ENCODE measurements around the gene MAP3K14. TPM values are rescaled to one million over a fixed set of nuclear protein-coding genes. Genes with fewer than 3 reads are reported as not detected.
"Not testable (repeated sequence)": the region's sequence is repeated elsewhere in the genome, so short reads cannot be mapped to it uniquely, and the experiment has no call there.

Gene MAP3K14
- total and polyA plus RNA-seq, 5 experiments from 2014 or later, result 0.73 to 37.8 (median 7.2) TPM

GRCh38 chr17:45257115-45257514, 59.7 kb downstream of the MAP3K14 start:
- Mint-ChIP-seq H3K27me3 (no peaks in the 10 kb centered on the region), H3K4me3 (peak overlapping the region in 6 of 10 donors; percentile 1 to 73 (median 43)), H3K36me3 (peaks cover 0 to 11% (median 2%) of the 10 kb centered on the region in 3 donors), H3K9me3 (no peaks in the 10 kb centered on the region), H3K4me1 (peaks cover 45 to 72% (median 68%) of the 10 kb centered on the region in 4 donors), H3K27ac (peak overlapping the region in 8 of 10 donors; percentile 24 to 85 (median 58))
- POLR2A ChIA-PET, result interaction anchor here (0.5 to 47.5 kb wide), 8 partner anchors 9 to 122 kb away, joined by 3 to 1514 read pairs (median 4); partner anchors contain the start of genes FMNL1 and MAP3K14
- ATAC-seq (no peak), DNase-seq (no peak)

GRCh38 chr17:45256114-45256966, 60.5 kb downstream of the MAP3K14 start:
- no peaks in the 10 kb centered on the region for H3K9me3 Mint-ChIP-seq
- peaks cover 0 to 14% (median 5%) of the 10 kb centered on the region in 3 donors for H3K36me3 Mint-ChIP-seq
- H3K4me1 Mint-ChIP-seq, result peaks cover 44 to 75% (median 71%) of the 10 kb centered on the region in 4 donors
- no peaks in the 10 kb centered on the region for H3K27me3 Mint-ChIP-seq
- peak overlapping the region in 9 of 10 donors; percentile 33 to 73 (median 59) for H3K4me3 Mint-ChIP-seq
- DNase-seq, result peak in 4 of 10 donors; percentile 17 to 64 (median 25)
- H3K27ac Mint-ChIP-seq, result peak overlapping the region; percentile 50 to 89 (median 76)
- POLR2A ChIA-PET, result interaction anchor here (0.6 to 47.5 kb wide), 9 partner anchors 9 to 121 kb away, joined by 3 to 1514 read pairs (median 3); partner anchors contain the start of genes FMNL1, HEXIM1 and MAP3K14
- peak; percentile 49 to 53 for ATAC-seq

DNA sequence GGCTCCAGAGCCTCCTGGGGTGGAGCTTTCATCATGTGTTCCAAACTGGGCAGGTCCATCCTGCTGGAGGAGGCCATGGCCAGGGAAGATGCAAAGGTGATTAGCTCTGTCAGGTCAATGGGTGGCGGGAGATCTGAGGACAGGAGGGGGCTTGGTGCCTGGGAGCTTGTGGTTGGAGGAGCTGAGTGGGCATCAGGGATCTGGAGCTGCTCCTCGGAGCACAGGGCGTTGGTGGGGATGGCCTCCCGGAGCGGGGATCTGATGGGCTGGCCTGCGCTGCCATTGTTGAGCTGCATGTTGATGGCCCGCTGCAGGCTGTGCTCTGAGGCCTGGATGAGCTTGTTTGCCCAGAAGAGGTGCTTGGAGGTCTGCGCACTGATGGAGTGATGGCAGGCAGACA, 61.5 kb downstream of the MAP3K14 start:
- Mint-ChIP-seq H3K4me3 (peak overlapping the region in 5 of 10 donors; percentile 33 to 41 (median 41)), H3K27ac (peak overlapping the region; percentile 60 to 96 (median 79)), H3K9me3 (no peaks in the 10 kb centered on the region), H3K27me3 (no peaks in the 10 kb centered on the region), H3K4me1 (peaks cover 37 to 74% (median 72%) of the 10 kb centered on the region in 4 donors), H3K36me3 (peaks cover 0 to 17% (median 5%) of the 10 kb centered on the region in 3 donors)
- DNase-seq (no peak), ATAC-seq (no peak)
- POLR2A ChIA-PET, result interaction anchor here (0.6 to 47.5 kb wide), 4 partner anchors 10 to 137 kb away, joined by 3 to 1514 read pairs (median 8); partner anchors contain the start of gene FMNL1

DNA sequence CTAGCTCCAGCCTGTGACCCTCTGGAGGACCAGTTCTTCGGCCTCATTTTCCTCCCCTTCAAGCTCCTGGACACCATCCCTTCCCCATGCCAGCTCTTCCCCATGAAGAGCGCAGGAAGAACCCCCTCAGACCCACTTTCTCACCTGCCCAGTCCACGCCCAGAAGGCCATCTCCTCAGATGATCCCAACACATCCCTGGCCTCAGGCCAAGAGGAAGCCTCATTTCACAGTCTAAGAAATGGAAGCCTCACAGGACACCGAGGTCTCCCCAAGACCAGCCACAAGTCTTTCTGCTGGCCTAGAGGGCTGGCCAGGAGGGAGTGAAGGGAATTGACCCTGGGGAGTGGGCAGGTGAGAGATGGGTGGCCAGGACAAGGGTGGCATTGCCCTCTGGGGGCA, 62.9 kb downstream of the MAP3K14 start:
- Mint-ChIP-seq H3K27ac (peak overlapping the region; percentile 78 to 96 (median 85)), H3K27me3 (no peaks in the 10 kb centered on the region), H3K36me3 (peaks cover 0 to 19% (median 5%) of the 10 kb centered on the region in 3 donors), H3K4me1 (peaks cover 35 to 84% (median 77%) of the 10 kb centered on the region in 4 donors), H3K4me3 (peak overlapping the region in 4 of 10 donors; percentile 32 to 69 (median 48)), H3K9me3 (no peaks in the 10 kb centered on the region)
- POLR2A ChIA-PET, result interaction anchor here (0.6 to 47.5 kb wide), 4 partner anchors 23 to 1032 kb away, joined by 3 to 1514 read pairs (median 6); partner anchors contain the start of genes FMNL1 and MAP3K14
- DNase-seq (no peak), ATAC-seq (no peak)

DNA sequence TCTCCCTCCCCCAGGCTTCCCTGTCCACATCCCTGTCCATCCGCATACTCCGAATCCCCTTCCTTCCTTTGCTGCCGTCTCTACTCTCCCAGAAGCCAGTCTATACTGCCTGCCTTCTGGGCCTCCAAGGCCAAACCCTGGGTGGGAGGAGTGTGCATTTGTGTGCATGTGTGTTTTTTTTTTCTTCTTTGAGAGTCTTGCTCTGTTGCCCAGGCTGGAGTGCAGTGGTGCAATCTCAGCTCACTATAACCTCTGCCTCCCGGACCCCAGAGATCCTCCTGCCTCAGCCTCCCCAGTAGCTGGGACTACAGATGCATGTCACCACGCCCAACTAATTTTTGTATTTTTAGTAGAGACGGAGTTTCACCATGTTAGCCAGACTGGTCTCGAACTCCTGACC, 63.6 kb downstream of the MAP3K14 start:
- not testable (repeated sequence) for DNase-seq, H3K9me3 Mint-ChIP-seq, ATAC-seq, H3K27me3 Mint-ChIP-seq
- Mint-ChIP-seq H3K4me3 (peak overlapping the region in 6 of 10 donors; percentile 32 to 69 (median 54)), H3K4me1 (peaks cover 38 to 89% (median 81%) of the 10 kb centered on the region in 4 donors), H3K36me3 (peaks cover 0 to 19% (median 7%) of the 10 kb centered on the region in 3 donors), H3K27ac (peak overlapping the region; percentile 80 to 96 (median 87))
- POLR2A ChIA-PET, result interaction anchor here (0.6 to 47.5 kb wide), 3 partner anchors 22 to 1032 kb away, joined by 5 to 1514 read pairs (median 6); partner anchors contain the start of gene FMNL1

- peak overlapping the region in 7 of 10 donors; percentile 60 to 96 (median 81) for H3K27ac Mint-ChIP-seq
- peaks cover 35 to 83% (median 82%) of the 10 kb centered on the region in 4 donors for H3K4me1 Mint-ChIP-seq
- H3K27me3 Mint-ChIP-seq, result no peaks in the 10 kb centered on the region
- POLR2A ChIA-PET, result interaction anchor here (0.7 to 47.5 kb wide), 4 partner anchors 9 to 65 kb away, joined by 3 to 1514 read pairs (median 4); partner anchors contain the start of gene FMNL1
- no peaks in the 10 kb centered on the region for H3K9me3 Mint-ChIP-seq
- H3K36me3 Mint-ChIP-seq, result peaks cover 0 to 22% (median 7%) of the 10 kb centered on the region in 3 donors
- DNase-seq, result no peak
- peak overlapping the region in 5 of 10 donors; percentile 17 to 73 (median 32) for H3K4me3 Mint-ChIP-seq
- no peak for ATAC-seq
These were observed 64.9 kb downstream of the MAP3K14 start for GRCh38 chr17:45251931-45252330.

GRCh38 chr17:45248132-45248957, 68.5 kb downstream of the MAP3K14 start:
- Mint-ChIP-seq H3K27ac (peak overlapping the region; percentile 94 to 99 (median 98)), H3K4me3 (peak overlapping the region; percentile 86 to 93 (median 92)), H3K36me3 (peaks cover 0 to 51% (median 9%) of the 10 kb centered on the region in 3 donors), H3K27me3 (no peaks in the 10 kb centered on the region), H3K9me3 (no peaks in the 10 kb centered on the region), H3K4me1 (peaks cover 25 to 76% (median 75%) of the 10 kb centered on the region in 4 donors)
- POLR2A ChIA-PET, result interaction anchor here (0.8 to 47.5 kb wide), 14 partner anchors 0 to 187 kb away, joined by 3 to 1514 read pairs (median 6); partner anchors contain the start of genes ACBD4, FMNL1, HEXIM1 and HEXIM2
- ATAC-seq (peak; percentile 82), DNase-seq (peak; percentile 74 to 93 (median 84))

DNA sequence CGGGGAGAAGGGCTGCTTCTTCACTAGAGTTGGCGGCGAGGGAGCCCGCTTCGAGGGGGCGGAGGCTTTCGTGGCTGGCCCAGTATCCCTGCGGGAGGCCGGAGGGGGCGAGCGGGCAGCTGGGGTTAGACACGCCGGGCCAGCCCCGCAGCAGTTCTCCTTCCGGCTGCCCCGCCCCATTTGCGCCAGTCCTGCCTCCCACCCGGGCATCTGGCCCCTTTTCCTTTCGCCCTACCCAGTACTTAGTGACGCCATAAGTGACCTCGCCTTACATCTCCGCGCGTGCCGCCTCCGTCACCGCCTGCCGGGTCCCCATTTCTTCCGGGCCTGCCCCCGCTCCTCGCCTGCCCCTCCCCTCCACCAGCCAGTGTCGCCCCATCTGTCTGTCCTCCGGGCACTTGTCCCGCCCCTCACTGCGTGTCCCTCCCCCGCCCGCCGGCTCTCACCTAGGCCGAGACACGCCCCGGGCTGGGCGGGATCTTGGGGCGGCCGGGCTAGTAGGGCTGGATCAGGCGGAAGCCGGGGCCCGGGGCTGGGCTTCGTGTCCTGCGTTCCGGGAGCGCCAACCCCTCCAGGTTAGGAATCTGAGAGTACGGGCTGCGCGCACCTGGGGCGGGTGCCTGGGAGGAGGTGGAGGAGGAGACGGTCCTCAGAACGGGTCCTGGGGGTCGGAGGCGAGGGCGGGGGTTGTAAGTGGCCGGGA, 69.2 kb downstream of the MAP3K14 start:
- Mint-ChIP-seq H3K27me3 (no peaks in the 10 kb centered on the region), H3K4me1 (peaks cover 20 to 73% (median 71%) of the 10 kb centered on the region in 4 donors), H3K4me3 (peak overlapping the region; percentile 85 to 93 (median 92)), H3K27ac (peak overlapping the region; percentile 92 to 99 (median 98)), H3K36me3 (peaks cover 0 to 58% (median 9%) of the 10 kb centered on the region in 3 donors), H3K9me3 (no peaks in the 10 kb centered on the region)
- peak; percentile 90 to 98 (median 92) for DNase-seq
- POLR2A ChIA-PET, result interaction anchor here (0.7 to 47.5 kb wide), 19 partner anchors 1 to 187 kb away, joined by 3 to 1514 read pairs (median 5); partner anchors contain the start of genes FMNL1, HEXIM1, HEXIM2 and MAP3K14
- peak; percentile 76 to 79 for ATAC-seq

DNA sequence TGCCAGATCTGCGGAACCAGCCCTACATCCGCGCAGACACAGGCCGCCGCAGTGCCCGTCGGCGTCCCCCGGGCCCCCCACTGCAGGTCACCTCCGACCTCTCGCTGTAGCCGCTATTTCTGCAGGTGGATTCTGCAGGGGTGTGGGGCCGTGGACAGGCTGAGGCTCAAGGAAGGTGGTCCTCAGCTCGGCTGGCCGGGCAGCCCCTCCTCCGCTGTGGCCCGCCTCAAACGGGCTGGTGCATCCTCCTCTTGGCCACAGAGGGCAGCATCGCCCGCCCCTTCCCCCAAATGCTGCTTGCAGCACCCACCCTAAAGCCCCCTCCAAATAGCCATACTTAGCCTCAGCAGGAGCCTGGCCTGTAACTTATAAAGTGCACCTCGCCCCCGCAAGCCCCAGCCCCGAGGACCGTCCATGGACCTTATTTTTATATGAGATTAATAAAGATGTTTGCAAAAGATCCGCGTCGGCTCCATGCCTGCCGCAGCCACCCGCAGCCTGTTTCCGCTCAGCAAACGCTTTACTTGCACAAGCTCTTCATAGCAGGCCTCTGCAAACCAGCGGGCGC, 69.9 kb downstream of the MAP3K14 start:
- Mint-ChIP-seq H3K4me1 (peaks cover 16 to 70% (median 66%) of the 10 kb centered on the region in 4 donors), H3K4me3 (peak overlapping the region; percentile 85 to 93 (median 92)), H3K36me3 (peaks cover 0 to 62% (median 6%) of the 10 kb centered on the region in 3 donors), H3K9me3 (no peaks in the 10 kb centered on the region), H3K27ac (peak overlapping the region; percentile 92 to 99 (median 98)), H3K27me3 (no peaks in the 10 kb centered on the region)
- ATAC-seq (peak; percentile 47 to 56), DNase-seq (peak in 6 of 10 donors; percentile 15 to 88 (median 76))
- POLR2A ChIA-PET, result interaction anchor here (0.7 to 47.5 kb wide), 11 partner anchors 2 to 142 kb away, joined by 3 to 1514 read pairs (median 5); partner anchors contain the start of genes FMNL1, HEXIM1, HEXIM2 and MAP3K14

DNA sequence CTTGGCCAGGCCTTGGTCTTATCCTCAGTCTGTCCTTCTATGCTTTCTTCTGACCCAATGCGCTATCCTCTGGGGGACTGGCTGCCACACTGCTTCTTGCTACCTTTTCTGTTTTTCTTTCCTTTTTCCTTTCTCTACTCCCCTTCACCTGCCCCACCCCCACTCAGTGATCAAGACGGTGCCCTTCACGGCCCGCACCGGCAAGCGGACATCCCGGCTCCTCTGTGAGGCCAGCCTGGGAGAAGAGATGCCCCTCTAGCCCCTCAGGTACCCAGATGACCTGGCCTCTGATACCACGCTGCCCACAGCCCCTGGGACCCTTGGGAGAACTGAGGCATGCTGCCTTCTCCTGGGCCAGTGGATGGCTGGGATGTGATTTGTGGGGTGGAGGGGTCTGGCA, 70.5 kb downstream of the MAP3K14 start:
- Mint-ChIP-seq H3K9me3 (no peaks in the 10 kb centered on the region), H3K4me1 (peaks cover 16 to 67% (median 60%) of the 10 kb centered on the region in 4 donors), H3K36me3 (peaks cover 0 to 59% (median 4%) of the 10 kb centered on the region in 3 donors), H3K27ac (peak overlapping the region; percentile 74 to 99 (median 98)), H3K4me3 (peak overlapping the region; percentile 53 to 93 (median 88)), H3K27me3 (no peaks in the 10 kb centered on the region)
- ATAC-seq, result no peak
- no peak for DNase-seq
- POLR2A ChIA-PET, result interaction anchor here (0.8 to 47.5 kb wide), 9 partner anchors 2 to 139 kb away, joined by 3 to 1514 read pairs (median 13); partner anchors contain the start of genes FMNL1, HEXIM1, HEXIM2 and MAP3K14
